NCI-H345 treated with DMSO at 0.1 percent for 48 hours (cell line): Measurements from ENCODE around the gene OSCP1.

Source experiments
- DNase-seq: peaks from one replicate; lab custom pipeline; 2025; ENCODE audit not compliant: unreplicated experiment; lab: John Stamatoyannopoulos, UW

Gene OSCP1

DNA sequence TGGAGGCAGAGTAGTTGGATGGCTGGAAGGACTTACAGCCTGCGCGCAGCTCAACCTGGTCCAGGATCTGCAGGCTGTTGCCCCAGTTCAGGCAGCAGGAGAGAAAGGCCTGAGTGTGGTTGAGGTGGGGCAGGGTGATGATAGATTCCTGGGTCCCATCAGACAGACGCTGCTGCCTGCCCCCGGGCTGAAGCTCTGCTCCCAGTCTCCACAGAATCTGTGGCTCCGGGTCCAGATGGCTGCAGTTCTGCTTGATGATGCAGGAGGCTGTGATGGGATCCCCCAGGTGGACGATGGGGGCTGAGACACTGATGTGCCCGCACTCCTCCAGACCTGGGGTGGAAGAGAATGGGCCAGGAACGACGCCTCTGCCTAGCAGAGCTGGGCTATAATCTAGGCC lies 25.1 kb upstream of the OSCP1 start:
- no peak for DNase-seq

DNA sequence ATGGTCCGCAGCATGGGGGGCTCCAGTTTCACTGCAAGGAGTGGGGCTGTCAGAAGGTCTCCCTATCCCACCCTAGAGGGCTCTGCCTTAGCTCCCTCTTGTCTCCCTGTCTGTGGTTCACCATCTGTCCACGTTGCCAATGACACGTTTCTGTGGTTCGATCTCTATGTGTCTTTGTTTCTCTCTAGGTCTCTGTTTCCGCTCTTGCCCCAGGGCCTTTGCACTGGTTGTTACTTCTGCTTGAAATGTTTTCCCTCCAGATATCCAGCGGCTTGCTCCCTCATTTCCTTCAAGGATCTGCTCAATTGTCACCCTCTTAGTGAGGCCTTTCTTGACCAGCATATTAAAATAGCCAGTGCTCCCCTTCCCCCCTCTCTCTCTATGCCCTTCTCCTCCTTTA lies 22.4 kb upstream of the OSCP1 start:
- no peak for DNase-seq

DNA sequence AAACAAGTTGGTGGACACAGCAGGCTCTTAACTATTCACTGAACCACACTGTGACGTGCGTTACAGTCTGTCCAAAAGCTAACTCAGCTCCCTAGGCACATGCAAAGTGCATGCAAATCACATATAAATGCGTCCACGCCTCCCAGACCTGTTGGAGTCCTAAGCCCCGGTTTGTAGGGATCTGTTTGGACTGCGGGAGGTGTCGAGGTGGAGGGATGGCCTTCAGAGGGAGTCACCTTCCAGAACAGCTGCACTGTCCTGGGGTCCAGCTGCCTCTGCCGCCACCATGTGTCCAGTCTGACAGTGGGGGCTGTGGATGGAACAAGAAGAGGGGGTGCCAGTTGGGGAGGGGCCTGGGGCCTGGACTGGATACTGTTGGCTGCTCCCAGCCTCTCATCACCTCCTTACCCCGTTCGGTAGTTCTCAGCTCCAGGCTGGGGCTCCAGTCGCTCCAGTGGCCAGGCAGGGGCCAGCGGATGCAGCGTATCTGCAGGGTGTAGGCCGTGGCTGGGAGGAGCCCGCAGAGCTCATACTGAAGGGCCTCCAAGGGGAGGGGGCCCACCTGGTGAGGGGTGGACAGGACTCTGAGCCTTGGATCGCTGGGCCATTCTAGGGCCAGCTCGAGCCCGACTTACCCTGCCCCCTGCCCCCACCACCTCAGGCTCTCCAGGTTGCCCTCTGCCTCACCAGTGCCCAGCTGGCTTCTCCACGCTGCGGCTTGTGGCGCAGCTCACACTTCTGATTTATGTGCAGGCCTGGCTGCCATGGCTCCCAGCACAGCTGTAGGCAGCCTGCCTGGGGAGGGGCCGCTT lies 21.8 kb upstream of the OSCP1 start:
- no peak for DNase-seq

DNA sequence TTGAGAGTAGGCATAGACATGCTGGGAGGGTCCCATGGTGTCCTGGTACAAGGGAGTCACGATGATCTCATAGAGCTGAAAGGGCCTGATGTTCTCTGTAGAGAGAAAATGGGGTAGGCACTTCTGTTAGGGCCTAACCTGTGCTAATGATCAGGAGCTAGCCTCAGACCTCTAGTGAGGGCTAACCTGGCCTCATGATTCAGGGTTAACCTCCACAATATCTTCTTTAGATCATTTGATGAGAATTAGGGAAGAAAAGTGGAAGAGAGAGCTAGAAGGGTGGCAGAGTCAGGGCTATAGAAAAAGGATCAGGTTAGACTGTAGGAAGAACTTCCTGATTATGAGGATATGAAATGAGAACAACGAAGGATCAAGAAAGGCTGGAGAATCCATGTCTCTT lies 18.9 kb upstream of the OSCP1 start:
- DNase-seq: no peak

DNA sequence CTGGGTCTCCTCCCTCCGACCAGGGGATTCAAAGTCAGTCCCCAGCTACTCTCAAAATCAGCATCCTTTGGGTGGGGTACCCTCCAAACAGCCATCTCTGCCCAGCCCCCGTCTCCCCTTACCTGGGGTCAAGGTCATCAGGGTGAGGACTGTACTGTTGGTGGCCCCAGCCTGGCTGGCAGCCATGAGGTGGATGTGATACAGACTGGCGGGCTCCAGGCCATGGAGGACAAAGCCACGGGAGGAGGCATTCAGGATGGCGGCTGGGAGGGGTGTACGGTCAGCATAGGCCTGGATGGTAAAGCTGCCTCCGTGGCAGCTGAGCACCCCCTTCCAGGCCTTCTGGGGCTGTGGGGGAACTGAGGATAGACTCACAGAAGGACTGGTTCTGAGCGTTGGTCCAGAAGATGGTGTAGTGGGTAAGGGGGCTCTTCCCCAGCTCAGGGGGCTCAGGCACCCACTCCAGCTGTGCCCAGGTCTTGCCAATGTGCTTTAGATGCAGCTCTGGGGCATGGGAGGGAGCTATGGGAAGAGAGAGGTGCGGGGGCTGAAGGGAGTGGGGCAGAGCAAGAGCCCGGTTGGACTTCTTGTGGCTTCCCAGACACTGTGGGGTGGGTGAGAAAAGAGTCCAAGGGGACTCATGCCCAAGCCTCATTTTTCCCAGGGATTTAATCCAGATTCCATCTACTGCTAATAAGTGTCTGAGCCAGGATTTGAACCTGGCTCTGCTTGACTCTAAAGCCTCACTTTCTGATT lies 17.6 kb upstream of the OSCP1 start:
- DNase-seq: no peak

DNA sequence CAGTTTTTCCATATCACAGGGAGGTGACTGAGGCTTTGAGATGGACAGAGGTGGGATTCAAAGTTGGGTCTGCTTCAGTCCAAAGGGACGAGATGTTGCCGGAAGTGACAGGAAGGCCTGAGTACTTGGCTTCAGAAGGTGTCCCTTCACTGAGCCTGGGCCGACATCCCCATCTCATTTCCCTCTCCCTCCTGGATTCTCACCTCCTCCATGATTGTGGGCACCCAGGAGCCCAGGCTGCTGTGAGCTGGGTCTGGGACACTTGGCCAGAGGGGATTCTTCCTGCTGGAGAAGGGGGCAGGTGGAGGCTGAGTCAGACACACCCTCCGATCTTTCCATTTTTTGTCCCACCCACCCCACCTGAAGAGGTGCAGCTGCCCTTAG lies 16.8 kb upstream of the OSCP1 start:
- no peak for DNase-seq

DNA sequence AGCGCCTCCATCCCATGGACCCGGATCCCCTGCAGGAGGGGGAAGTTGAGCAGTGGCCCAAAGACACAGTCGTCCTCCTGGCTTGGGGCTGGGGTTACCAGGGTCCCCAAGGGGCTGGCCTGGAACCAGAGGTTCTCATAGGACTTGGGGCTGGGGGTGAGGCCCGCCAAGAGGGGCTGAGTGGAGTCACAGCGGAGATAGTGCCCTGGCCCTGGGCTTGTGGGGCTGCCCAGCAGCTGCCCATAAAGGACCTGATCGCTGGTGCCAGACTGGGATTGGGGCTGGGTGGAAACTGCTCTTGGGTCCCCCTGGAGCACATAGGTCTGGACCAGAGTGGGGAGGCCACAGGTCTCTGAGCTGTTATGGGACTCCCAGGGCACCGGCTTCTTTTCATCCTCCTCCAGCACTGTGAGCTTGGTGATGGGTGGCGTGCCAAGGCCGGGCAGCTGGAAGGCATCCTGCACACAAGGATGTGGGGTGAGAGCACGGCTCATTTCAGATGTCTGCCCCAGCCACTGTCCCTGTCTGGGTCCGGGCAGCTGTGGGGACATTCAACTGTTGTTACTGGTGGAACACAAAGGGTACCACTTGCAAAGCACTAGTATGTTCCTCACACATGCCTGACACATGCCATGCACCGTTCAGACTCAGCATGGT lies 16.2 kb upstream of the OSCP1 start:
- no peak for DNase-seq

DNA sequence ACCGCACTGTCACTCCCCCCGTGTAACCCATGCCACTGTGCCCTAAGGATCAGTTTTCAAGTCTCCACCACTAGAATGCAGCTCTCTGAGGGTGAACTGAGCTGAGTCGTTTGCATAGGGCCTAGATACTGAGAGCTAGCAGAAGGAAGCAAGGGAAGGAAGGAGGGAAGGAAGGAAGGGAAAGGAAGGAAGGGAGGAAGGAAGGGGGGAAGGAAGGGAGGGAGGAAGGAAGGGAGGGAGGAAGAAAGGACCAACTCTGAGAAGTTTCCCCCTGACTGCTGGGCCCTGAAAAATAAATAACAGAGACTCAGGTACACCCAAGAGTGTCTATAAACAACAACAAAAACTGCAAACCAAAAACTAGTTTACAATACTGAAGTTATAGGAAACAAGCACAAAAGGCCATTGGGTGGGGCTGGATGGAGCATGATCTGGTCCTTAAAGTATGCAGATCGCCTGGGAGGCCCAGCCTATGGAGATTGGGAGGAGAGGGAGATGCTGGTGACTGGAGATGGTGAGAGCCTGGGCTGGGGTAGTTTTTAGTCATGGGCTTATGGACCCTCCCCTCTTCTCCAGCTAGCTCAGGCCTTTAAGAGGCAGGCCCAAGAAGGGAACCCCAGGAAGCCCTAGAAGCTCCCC lies 15.6 kb upstream of the OSCP1 start:
- no peak for DNase-seq

DNA sequence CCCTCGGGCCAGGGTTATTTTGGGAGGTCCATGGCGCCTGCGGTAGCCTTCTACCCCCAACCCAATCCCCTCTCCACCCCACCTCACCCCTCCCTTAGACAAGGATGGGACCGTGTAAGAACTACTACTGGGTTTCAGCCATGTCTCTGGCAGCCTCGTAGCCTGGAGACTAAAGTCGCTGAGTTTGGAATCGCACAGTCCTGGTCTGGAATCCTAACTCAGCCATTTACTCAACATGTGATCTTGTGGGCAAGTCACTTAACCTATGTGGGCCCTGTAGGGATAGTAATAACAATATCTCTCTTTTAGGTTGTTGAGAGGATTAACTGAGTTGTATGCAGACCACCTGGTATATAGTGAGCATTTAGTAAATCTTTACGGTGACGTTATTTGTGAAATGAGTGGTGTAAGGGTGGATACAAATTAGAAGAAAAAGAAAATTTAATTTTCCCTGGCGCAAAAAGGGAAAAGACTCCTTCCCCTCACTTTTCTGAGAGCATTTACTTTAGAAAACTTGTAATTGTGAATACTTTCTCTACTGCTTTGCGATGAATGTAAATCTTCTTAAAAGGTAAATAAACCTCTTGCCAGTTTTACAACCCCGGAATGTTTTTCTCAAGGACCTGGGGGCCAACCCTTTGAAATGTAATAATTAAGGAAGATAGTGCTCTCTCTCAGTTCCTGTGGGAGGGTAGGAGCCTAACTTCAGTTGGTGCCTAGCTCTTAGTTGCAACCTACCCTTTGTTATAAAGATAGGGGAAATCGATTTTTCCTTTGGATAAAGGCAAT lies 14.5 kb upstream of the OSCP1 start:
- DNase-seq: peak; percentile 76

DNA sequence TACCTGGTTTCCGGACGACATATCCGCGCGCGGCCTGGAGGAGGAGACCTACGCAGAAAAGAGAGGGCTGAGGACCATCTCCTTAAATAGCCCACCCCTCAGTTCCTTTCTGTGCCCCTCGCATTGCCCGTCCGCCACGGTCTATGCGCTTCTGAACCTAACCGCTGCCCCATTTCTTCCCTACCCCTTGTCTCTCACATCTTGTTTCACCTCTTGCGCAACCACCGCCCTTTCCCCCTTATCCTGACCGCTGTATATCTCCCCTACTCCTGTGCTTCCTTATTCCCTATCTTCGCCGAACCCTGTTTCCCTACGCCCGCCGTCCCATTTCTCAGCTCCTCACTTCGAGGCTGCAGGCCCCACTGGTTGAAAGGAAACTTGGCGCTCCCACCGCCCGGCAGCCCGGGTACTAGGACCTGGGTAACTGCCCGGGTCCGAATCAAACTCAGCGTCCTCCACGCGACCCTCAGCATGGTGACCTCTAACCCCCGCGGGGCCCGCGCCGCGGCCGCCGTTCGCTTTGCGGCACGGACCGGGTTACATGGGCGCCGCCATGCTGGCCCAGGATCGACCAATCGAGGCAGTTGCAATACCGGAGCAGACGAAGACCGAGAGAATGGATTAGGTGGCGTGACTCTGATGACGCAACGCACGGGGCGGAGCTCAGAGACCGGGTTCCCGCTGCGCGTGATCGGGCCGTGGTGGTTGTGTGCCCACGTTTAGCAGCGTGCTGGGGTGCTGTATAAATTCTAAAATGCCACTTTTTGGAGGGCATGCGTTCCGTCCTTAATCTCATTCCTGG lies 13.8 kb upstream of the OSCP1 start, which contains the start of gene MRPS15:
MRPS15 (minus strand) TSS at position 582 of the 802 bp plus-strand sequence; CDS start at position 473, 109 bp downstream.
- peak; percentile 92 for DNase-seq

DNA sequence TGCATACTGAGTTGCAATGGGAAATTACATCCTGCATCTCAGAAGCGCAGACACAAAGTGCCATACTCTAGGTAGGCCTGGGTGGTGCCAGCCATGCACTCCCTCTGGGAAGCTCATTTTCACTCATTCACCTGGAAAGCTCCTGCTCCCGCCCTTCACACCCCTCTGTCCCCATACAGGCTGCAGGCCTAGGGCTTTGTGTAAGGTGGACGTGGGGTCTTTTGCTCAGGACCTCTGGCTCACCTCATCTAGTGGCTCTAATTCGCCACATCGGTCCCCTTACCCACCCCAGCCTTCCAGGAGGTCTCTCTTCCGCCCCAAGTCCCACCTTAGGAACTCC lies 13.2 kb upstream of the OSCP1 start:
- no peak for DNase-seq

DNA sequence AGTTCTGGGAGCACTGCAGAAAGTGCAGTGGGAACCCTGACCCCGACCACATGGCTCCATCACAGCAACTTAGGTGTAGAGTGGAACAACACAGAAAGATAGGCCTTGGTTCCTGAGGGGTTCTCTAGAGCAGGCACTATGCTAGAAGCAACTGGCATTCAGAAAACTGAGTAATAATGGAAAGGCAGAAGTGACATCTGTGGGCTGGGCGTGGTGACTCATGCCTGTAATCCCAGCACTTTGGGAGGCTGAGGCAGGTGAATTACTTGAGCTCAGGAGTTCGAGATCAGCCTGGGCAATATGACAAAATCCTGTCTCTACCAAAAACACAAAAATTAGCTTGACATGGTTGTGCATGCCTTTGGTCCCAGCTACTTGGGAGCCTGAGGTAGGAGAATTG lies 8.7 kb upstream of the OSCP1 start:
- DNase-seq: no peak

DNA sequence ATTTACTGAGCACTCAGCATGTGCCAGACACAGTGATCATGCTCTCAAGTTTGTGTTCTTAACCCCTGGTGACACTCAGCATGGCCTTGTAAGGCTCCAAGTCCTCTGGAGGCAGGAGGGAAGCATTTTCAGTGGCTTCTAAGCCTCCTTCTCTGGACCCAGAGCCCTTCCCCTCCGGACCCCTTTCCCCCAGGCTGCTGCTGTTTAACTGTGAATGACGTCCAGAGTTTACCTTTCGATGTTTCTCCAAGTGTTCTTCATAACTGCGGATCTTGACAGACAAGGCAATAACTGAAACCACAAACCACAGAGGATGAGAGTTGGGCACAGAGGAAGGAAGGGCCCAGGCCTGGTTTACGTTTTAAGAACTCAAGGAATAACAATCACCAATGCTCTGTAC lies 7.4 kb upstream of the OSCP1 start:
- DNase-seq: no peak

DNA sequence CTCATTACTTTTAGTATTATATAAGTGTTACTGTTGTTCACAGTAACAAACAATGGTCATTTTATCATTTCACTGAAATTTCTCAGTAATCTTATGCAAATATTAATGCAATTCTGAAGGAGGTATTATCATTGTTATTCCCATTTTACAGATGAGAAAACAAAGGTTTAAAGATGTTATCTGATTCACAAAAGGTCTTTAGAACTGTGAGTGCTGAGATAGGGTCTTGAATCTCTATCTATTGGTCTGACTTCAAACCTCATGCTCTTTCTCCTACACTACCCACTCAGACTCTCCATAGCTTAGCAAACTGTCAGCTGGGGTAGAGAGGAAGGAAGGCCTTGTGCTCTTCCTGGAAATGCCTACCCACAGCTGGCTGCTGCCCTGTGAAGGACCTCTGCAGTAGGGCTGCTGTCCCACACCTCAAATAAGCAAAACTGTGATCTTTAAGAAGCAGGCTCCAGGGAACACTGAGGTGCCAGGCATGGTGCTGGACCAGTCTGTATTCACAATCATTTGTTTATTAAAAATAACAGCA lies 6.2 kb upstream of the OSCP1 start:
- DNase-seq: no peak

DNA sequence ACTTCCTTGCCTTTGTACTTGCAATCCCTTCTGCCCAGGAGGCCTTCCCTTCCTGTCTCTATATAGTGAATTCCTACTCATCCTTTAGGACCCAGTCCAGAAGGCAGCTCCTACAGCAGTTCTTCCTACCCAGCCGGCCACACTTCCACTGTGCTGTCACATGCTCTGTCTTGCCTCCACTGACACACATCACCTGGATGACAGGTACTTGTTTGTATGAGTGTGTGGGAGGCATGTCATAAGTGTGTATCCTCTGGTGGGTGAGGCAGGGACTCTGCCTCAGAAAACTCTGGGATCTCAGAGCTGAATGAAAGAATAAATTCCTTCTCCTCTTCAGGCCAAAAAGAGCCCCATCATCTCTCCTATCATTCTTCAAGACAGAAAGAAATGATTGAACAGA lies 5.1 kb upstream of the OSCP1 start:
- DNase-seq: no peak

DNA sequence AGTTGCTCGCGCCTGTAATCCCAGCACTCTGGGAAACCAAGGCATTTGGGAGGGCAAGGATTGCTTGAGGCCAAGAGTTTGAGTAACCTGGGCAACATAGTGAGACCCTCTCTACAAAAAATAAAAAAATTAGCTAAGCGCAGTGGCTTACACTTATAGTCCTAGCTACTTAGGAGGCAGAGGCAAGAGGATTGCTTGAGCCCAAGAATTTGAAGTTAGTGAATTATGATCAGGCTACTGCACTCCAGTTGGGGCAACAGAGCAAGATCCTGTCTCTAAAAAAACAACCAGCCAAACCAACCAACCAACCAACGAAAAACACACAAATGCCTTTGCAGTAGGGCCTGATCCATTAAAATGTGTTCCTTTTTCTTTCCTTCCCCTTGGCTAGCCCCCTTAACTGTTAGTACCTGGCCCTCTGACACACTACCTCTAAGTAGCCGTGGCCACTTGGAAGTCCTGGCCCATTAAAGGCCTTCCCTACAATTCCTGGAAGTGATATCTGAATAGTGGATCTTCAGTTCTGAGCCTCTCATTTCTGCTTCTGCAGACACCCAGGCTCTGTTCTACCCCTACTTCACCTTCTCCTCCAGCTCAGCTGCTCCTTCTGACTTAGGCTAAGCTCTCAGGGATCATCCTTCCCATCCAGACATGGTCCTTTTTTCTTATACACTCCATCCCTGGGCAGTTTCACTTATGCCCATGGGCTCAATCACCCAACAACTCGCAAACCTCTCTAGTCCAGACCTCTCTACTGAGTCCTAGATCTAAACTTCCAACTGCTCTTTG lies 3.5 kb upstream of the OSCP1 start:
- DNase-seq: no peak

DNA sequence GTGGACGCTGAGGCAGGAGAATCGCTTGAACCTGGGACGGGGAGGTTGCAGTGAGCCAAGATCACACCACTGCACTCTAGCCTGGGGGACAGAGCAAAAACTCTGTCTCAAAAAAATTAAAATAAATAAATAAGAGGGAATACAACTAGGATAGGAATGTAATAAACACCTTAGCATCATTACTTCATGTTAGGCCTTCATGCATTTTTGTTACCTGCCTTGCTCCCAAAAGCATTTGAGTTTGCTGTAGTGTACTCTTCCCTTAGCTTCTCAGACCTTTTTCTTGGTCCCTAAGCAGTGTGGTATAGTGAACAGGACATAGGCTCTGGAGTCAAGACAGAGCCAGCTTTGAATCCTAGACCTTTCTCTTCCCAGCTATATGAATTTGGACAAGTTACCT lies 2.8 kb upstream of the OSCP1 start:
- no peak for DNase-seq

DNA sequence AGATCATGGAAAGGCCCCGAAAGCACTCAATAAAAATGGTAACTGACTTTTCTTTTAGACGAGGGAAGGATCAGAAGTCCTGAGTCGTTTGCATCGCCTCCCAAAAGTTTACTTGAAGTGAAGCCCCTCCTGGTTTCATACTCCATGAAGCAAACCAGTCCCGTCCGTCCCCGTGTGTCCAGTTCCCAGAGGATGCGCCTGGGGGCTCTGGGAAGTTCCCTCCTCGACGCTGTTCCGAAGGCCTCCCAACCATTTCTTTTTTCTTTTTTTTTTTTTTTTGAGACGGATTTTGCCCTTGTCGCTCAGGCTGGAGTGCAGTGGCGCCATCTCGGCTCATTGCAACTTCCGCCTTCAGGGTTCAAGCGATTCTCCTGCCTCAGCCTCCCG lies 661 bp upstream of the OSCP1 start:
- DNase-seq: no peak

DNA sequence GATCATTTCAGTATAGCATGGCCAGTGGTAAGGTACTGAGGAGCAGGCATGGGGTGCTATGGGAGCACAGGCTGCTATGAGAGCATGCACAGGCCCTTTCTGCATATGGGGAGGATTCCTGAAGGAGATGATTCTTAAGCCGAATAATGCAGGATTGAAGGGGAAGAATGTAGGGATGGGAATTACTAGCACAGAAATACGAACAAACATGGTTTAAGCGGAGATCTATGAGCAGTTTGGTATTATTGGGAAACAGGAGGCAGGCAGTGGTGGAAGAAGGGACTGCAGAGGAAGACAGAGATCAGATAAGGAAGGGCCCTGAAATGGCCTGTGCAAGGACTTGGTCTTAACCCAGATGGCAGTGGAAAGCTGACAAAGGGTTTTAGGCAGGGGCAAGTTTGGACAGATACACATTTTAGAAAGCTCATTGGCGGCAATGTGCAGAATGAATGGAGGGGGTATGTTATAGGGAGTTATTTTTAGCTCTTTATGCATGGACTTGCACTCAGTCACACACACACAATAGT lies 1.7 kb downstream of the OSCP1 start:
- no peak for DNase-seq
